OCI-LY7 (cell line): ENCODE measurements around the gene TEX9.

Experiments used
- CTCF ChIP-seq: fragments of 200-600 bp; sonication (generic); conservative IDR thresholded peaks from 2 replicates; pipeline ENCODE4 v1.5.1; 2014; ENCODE audit warnings: mild to moderate bottlenecking, antibody characterized with exemption, low read length, moderate library complexity, mixed read lengths
- EZH2phosphoT487 ChIP-seq: fragments of 200-600 bp; sonication (generic); IDR thresholded peaks from 2 replicates; pipeline ENCODE4 v1.6.1; 2018; ENCODE audit warnings: low read depth, borderline replicate concordance, mild to moderate bottlenecking, mixed run types, antibody characterized with exemption, low read length, moderate library complexity, mixed read lengths

DNA sequence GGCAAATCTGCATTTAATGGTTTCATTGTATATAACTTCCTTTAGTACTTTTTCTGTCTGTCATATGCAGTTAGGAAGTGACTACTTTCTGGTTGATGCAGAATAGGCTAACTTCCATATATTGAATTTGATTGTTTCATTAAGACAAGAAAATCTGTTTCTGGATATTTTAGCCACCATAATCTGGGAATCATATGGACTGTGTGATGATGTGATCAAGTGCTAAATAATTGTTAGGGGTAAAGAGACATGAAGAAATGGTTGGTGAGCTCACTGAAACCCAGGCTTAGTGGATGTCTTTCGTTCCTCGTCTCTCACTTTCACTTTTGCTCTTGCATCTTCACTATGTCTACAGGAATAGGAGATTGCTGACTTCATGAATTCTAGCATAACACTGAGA is 103.2 kb downstream of the TEX9 start:
- TF ChIP-seq CTCF = no peak
- no peak for TF ChIP-seq EZH2phosphoT487
